ENCODE data around the gene MATCAP1. TPM values are rescaled to one million over a fixed set of nuclear protein-coding genes. Genes with fewer than 3 reads are reported as not detected.
A peak's percentile ranks its signal among the peaks of the same experiment; 100 is the strongest.

MATCAP1 gene
- total and polyA plus RNA-seq, 3 experiments from 2014 or later = 0.68 to 15.6 (median 15.3) TPM

DNA sequence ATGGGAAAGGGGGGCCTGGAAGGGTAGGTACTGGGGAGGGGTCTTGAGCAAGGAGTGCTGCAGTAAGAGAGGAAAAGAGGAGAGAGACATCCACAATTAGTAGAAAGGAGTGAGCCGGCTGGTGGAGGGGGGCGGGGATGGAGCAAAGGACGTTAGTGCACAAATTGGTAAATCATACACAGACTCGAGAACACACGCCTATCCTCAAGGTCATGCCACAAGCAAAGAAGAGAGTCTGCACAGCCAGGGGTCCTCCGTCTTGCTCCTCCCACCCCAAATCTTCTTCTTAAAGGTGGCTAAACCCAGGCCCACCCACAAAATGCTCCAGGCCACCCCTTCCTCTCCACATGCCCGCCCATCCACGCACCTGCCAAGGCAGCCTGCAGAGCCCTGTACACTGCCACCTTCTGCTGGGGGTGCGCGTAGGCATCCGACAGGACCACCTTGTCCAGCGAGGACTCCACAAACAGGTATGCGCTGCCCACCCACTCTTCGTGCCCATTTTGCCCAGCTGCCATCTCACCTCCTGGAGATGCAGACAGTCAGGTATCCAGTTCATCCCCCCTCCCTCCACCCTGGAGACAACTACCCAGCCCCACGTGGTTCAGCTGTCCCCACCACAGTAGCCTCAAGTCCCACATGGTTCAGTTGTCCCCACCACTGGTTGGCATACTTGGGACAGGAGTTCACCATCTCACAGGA, 27.5 kb downstream of the MATCAP1 start:
- Mint-ChIP-seq H3K4me1 (peaks cover 54 to 77% (median 59%) of the 10 kb centered on the region in 3 donors), H3K9me3 (no peaks in the 10 kb centered on the region), H3K27me3 (peaks cover 4 to 9% of the 10 kb centered on the region in 2 donors), H3K36me3 (peaks cover 0 to 13% (median 0%) of the 10 kb centered on the region in 3 donors), H3K4me3 (peak overlapping the region; percentile 38 to 92 (median 77)), H3K27ac (peak overlapping the region; percentile 70 to 99 (median 95))
- H3K36me3 ChIP-seq (ENCODE audit: insufficient read depth, low read length) = no peaks in the 10 kb centered on the region
- no peaks in the 10 kb centered on the region for H3K9me3 ChIP-seq (ENCODE audit: low read length)
- DNase-seq = no peak
- POLR2A ChIA-PET = interaction anchor here (0.5 to 2.1 kb wide), 4 partner anchors 14 to 127 kb away, joined by 3 to 10 read pairs (median 4); partner anchors contain the start of genes CBFB and NOL3
- H3K4me1 ChIP-seq (ENCODE audit: insufficient read depth, low read length) = peaks cover 47% of the 10 kb centered on the region
- no peak overlapping the region for H3K4me3 ChIP-seq (ENCODE audit: low read length)
- H3K27me3 ChIP-seq (ENCODE audit: insufficient read depth, low read length, poor library complexity, severe bottlenecking) = peaks cover under 1% of the 10 kb centered on the region
- H3K27ac ChIP-seq (ENCODE audit: low read depth, low read length) = no peak overlapping the region
- CTCF ChIA-PET = interaction anchor here (0.8 to 17.6 kb wide), 19 partner anchors 9 to 312 kb away, joined by 3 to 205 read pairs (median 9); partner anchors contain the start of genes EXOC3L1, FBXL8, HSF4 and MATCAP1

DNA sequence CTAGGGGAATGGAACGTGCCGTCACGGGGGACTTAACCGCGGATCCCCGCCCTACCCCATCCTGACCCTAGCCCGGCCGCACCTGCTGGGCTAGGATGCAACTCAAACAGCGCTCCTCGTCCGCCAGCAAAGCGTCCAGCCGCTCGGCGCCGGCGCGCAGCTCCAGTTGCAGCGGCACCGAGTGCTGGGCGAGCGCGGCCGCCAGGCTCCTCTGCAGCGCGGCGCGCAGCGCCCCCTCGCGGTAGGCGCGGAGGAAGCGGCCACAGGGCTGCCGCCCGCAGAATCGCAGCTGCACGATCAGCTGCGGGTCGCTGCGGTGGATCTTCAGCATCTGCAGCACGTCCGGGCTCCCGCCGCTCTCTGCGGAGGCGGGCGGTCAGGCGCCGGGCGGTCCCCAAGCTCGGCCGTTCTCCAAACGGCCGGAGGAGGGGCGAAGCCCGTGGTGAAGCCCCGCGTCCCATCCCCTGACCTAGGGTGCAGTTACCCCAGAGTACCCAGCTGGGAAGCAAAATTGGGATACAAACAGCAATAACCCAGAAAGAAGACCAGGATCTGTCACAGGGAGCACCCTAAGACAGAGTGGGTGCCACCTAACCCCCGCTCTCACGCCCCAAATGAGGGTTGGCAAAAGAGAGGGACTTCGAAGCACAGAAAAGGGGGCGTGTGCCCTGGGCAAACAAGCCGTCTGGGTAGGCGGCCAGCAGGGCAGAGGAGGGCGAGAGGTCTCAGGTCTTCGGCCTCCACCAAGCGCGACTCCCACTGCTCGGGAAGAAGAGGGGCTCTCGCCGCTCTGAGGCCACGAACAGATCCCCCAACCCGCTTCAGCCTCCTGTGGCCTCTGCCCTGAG, 28.2 kb downstream of the MATCAP1 start:
- peaks cover 54 to 75% (median 59%) of the 10 kb centered on the region in 3 donors for H3K4me1 Mint-ChIP-seq

DNA sequence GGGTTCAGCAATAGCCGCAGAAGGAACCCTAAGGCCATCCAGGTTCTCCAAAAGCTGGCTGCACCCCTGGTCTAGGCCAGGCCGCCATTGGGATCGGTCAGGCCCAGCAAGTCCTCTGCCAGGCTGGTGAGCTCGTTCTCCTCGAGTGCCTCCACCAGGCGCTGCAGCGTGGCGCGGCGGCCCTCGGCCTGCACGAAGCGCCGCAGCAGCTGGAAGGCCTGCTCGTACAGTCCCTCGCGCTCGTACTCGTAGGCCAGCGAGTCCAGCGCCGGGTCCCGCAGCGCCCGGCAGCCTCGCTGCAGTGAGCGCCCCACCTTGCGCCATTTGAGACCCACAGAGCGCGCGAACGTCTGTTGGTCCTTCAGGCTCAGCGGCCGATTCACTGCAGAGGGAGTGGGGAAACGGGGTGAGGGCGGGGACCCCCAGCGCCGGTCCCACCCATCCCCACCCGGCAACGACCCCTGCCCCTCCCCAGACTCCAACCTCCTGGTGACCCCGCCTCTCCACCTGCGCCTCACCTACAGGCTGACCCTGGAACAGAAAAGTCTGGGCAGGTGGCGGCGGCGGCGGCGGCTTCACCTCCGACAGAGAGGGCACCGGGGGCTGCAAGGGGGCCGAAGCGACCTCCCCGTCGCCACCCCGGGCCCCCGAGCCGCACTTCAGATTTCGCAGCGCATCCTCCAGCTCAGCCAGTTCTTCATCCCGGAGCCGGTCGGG, 29.0 kb downstream of the MATCAP1 start:
- CTCF ChIA-PET = interaction anchor here (0.5 to 17.6 kb wide), 55 partner anchors 8 to 326 kb away, joined by 3 to 205 read pairs (median 4); partner anchors contain the start of genes ATP6V0D1, CBFB, EXOC3L1 and FBXL8
- Histone ChIP-seq H3K4me3 (ENCODE audit: low read length) (no peak overlapping the region), H3K27me3 (ENCODE audit: insufficient read depth, low read length, poor library complexity, severe bottlenecking) (no peaks in the 10 kb centered on the region), H3K9me3 (ENCODE audit: low read length) (no peaks in the 10 kb centered on the region), H3K27ac (ENCODE audit: low read depth, low read length) (no peak overlapping the region), H3K36me3 (ENCODE audit: insufficient read depth, low read length) (no peaks in the 10 kb centered on the region), H3K4me1 (ENCODE audit: insufficient read depth, low read length) (peaks cover 41% of the 10 kb centered on the region)
- Mint-ChIP-seq H3K27ac (peak overlapping the region in 4 of 8 donors; percentile 17 to 98 (median 63)), H3K4me3 (peak overlapping the region; percentile 48 to 89 (median 73)), H3K9me3 (no peaks in the 10 kb centered on the region), H3K4me1 (peaks cover 54 to 69% (median 56%) of the 10 kb centered on the region in 3 donors), H3K36me3 (peaks cover 0 to 12% (median 0%) of the 10 kb centered on the region in 3 donors), H3K27me3 (no peaks in the 10 kb centered on the region)
- POLR2A ChIA-PET = interaction anchor here (0.5 to 2.1 kb wide), 6 partner anchors 15 to 141 kb away, joined by 3 to 10 read pairs (median 4); partner anchors contain the start of genes CBFB and NOL3
- no peak for DNase-seq

More for the DNA sequence above, 28.2 kb downstream of the MATCAP1 start:
- Mint-ChIP-seq H3K36me3 (peaks cover 0 to 15% (median 0%) of the 10 kb centered on the region in 3 donors), H3K27me3 (peaks cover 0 to 4% of the 10 kb centered on the region in 2 donors), H3K4me3 (peak overlapping the region; percentile 48 to 92 (median 73)), H3K9me3 (no peaks in the 10 kb centered on the region), H3K27ac (peak overlapping the region in 6 of 8 donors; percentile 17 to 98 (median 82))
- H3K4me3 ChIP-seq (ENCODE audit: low read length) = no peak overlapping the region
- CTCF ChIA-PET = interaction anchor here (0.5 to 17.6 kb wide), 56 partner anchors 8 to 325 kb away, joined by 3 to 205 read pairs (median 4); partner anchors contain the start of genes ATP6V0D1, CBFB, EXOC3L1 and FBXL8
- POLR2A ChIA-PET = interaction anchor here (0.5 to 2.1 kb wide), 6 partner anchors 15 to 142 kb away, joined by 3 to 10 read pairs (median 4); partner anchors contain the start of genes CBFB and NOL3
- DNase-seq = peak; percentile 73 to 81 (median 75)
- H3K4me1 ChIP-seq (ENCODE audit: insufficient read depth, low read length) = peaks cover 44% of the 10 kb centered on the region
- H3K9me3 ChIP-seq (ENCODE audit: low read length) = no peaks in the 10 kb centered on the region
- no peaks in the 10 kb centered on the region for H3K27me3 ChIP-seq (ENCODE audit: insufficient read depth, low read length, poor library complexity, severe bottlenecking)
- no peak overlapping the region for H3K27ac ChIP-seq (ENCODE audit: low read depth, low read length)
- H3K36me3 ChIP-seq (ENCODE audit: insufficient read depth, low read length) = no peaks in the 10 kb centered on the region

DNA sequence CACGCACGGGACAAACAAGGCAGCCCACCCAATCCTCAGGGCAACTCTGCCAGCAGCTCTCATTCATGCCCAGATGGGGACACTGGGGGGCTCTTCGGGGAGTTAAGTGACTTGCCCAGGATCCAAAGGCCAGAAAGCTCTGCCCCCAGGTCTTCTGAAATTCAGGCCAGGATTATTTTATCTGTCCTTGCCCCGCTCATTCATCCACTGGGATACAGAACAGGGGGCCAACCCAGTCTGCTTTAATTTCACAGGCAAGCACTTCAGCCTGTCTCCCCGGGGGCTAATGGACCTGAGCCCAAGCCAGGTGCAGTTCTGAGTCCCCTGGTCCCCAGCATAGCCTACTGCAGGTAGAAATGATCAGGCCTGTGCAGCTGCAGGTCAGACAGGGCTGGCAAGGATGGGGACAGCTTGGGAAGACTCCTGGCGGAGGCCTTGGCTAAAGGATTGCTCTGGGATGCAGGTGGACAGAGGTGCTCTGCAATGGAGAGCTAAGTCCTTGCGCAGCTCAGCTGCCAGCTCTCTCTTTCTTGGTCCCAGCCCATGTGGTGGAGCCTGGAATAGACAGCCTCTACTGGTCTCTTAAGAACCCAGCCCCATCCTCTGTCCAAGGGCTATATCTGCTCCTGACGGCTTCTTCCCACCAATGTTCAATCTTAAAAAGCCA, 32.2 kb downstream of the MATCAP1 start:
- H3K27me3 Mint-ChIP-seq = peaks cover 0 to 6% of the 10 kb centered on the region in 2 donors
- DNase-seq = no peak
- H3K4me3 ChIP-seq (ENCODE audit: low read length) = no peak overlapping the region
- peaks cover 8% of the 10 kb centered on the region for H3K36me3 ChIP-seq (ENCODE audit: insufficient read depth, low read length)
- H3K27ac ChIP-seq (ENCODE audit: low read depth, low read length) = no peak overlapping the region
- no peaks in the 10 kb centered on the region for H3K27me3 ChIP-seq (ENCODE audit: insufficient read depth, low read length, poor library complexity, severe bottlenecking)
- ChIA-PET POLR2A (interaction anchor here (0.6 to 2.8 kb wide), 4 partner anchors 8 to 842 kb away, joined by 4 to 9 read pairs (median 8); partner anchors contain the start of genes FBXL8 and TRADD), CTCF (interaction anchor here (1.0 to 17.6 kb wide), 9 partner anchors 13 to 175 kb away, joined by 3 to 205 read pairs (median 4); partner anchors contain the start of genes EXOC3L1, FBXL8, HSF4 and MATCAP1)
- H3K9me3 ChIP-seq (ENCODE audit: low read length) = no peaks in the 10 kb centered on the region
- H3K36me3 Mint-ChIP-seq = peaks cover 5 to 18% (median 7%) of the 10 kb centered on the region in 3 donors
- peaks cover 30 to 55% (median 33%) of the 10 kb centered on the region in 3 donors for H3K4me1 Mint-ChIP-seq
- H3K27ac Mint-ChIP-seq = peak overlapping the region in 6 of 8 donors; percentile 33 to 84 (median 63)
- peak overlapping the region; percentile 68 to 87 (median 78) for H3K4me3 Mint-ChIP-seq
- no peaks in the 10 kb centered on the region for H3K9me3 Mint-ChIP-seq
- peaks cover 19% of the 10 kb centered on the region for H3K4me1 ChIP-seq (ENCODE audit: insufficient read depth, low read length)

DNA sequence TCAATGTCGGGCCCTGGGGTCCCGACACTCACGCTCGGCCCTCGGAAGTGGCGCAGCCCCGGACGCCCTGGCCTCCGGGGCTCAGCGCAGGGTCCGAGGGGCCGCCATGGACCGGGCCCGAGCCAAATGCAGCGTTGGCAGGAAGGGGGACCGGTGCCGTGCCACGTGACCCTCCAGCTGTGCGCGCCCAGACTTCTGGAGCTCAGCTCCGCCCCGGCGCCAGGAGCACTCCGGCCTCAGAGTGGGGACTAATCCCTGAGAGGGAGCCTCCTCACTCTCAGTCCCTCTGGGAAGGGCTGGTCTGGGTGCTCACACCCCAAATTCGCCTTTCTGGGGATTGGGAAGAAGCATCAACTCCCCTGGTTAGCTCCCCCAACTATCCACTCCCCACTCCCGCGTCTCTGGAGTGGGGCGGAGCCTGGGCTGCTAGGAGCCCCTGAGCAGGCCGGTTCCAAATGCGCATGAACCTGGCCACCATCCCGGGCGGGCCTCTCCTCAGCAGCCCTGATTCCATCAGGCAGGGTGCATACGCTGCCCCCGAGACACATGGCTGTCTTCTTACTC, 32.8 kb downstream of the MATCAP1 start, which contains the start of gene B3GNT9:
B3GNT9 (minus strand) TSS at position 166 of the 564 bp plus-strand sequence. CDS start 513 bp downstream, outside the sequence.
- Histone ChIP-seq H3K36me3 (ENCODE audit: insufficient read depth, low read length) (peaks cover 9% of the 10 kb centered on the region), H3K27ac (ENCODE audit: low read depth, low read length) (no peak within 1 kb of the TSS), H3K4me1 (ENCODE audit: insufficient read depth, low read length) (peaks cover 12% of the 10 kb centered on the region), H3K27me3 (ENCODE audit: insufficient read depth, low read length, poor library complexity, severe bottlenecking) (no peaks in the 10 kb centered on the region), H3K9me3 (ENCODE audit: low read length) (no peaks in the 10 kb centered on the region), H3K4me3 (ENCODE audit: low read length) (peak within 1 kb of the TSS; percentile 46)
- H3K9me3 Mint-ChIP-seq = no peaks in the 10 kb centered on the region
- peaks cover 5 to 24% (median 7%) of the 10 kb centered on the region in 3 donors for H3K36me3 Mint-ChIP-seq
- H3K4me1 Mint-ChIP-seq = peaks cover 24 to 49% (median 26%) of the 10 kb centered on the region in 3 donors
- peak within 1 kb of the TSS; percentile 68 to 87 (median 78) for H3K4me3 Mint-ChIP-seq
- ChIA-PET POLR2A (interaction anchor here (0.9 to 2.8 kb wide), 4 partner anchors 8 to 172 kb away, joined by 3 to 9 read pairs (median 6); partner anchors contain the start of genes FBXL8 and TRADD), CTCF (interaction anchor here (1.3 to 17.6 kb wide), 6 partner anchors 14 to 174 kb away, joined by 3 to 205 read pairs (median 30); partner anchors contain the start of genes EXOC3L1, FBXL8, HSF4 and MATCAP1)
- H3K27me3 Mint-ChIP-seq = peaks cover 0 to 6% of the 10 kb centered on the region in 2 donors
- peak in 1 of 5 donors; percentile 21 for DNase-seq
- H3K27ac Mint-ChIP-seq = peak within 1 kb of the TSS in 7 of 8 donors; percentile 33 to 84 (median 68)

DNA sequence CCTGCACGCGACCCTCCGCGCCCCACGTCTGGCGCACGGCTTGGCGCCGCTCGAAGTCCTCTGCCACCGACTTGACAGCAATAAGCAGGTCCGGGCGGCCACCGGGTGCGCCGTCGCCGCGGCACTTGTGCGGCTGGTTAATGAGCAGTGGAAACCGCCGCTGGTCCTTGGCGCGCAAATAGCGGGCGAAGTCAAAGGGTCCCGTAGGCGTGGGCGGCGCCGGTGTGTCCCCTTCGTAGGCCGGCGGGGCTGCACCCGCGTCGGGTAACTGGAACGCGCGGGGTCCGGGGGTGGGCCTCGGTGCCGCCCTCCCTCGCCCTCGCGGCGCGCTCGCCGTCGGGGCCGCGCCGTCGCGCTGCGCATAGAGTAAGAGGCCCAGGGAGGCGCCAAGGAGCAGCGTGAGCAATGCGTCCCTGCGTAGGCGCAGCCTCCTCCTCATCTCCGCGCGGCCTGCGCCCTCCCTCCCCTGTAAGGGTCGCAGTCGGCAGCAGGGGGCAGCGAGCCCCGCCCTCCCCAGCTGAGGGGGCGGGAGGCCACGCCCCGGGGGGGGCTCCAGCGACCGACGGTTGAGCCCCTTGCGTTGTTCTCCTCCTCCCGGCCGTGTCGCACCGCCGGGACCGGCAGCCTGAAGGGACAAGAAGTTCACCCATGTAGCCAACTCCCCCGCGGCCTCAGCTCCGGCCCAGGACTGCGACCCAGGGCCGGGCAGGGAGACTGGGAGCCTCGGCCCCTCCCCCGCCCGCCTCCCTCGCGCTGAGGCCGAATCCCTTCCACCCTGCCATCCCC, 33.5 kb downstream of the MATCAP1 start:
- Mint-ChIP-seq H3K27me3 (peaks cover 0 to 6% of the 10 kb centered on the region in 2 donors), H3K4me3 (peak overlapping the region in 5 of 7 donors; percentile 19 to 87 (median 78)), H3K4me1 (peaks cover 21 to 42% (median 24%) of the 10 kb centered on the region in 3 donors), H3K9me3 (no peaks in the 10 kb centered on the region), H3K27ac (no peak overlapping the region), H3K36me3 (peaks cover 5 to 31% (median 7%) of the 10 kb centered on the region in 3 donors)
- CTCF ChIA-PET = interaction anchor here (1.3 to 17.6 kb wide), 5 partner anchors 15 to 173 kb away, joined by 3 to 205 read pairs (median 56); partner anchors contain the start of genes EXOC3L1, FBXL8, HSF4 and MATCAP1
- no peaks in the 10 kb centered on the region for H3K9me3 ChIP-seq (ENCODE audit: low read length)
- POLR2A ChIA-PET = interaction anchor here (0.5 to 2.8 kb wide), 4 partner anchors 9 to 82 kb away, joined by 3 to 9 read pairs (median 6); partner anchors contain the start of genes FBXL8 and TRADD
- H3K4me3 ChIP-seq (ENCODE audit: low read length) = peak overlapping the region; percentile 46
- H3K4me1 ChIP-seq (ENCODE audit: insufficient read depth, low read length) = peaks cover 7% of the 10 kb centered on the region
- no peak overlapping the region for H3K27ac ChIP-seq (ENCODE audit: low read depth, low read length)
- no peaks in the 10 kb centered on the region for H3K27me3 ChIP-seq (ENCODE audit: insufficient read depth, low read length, poor library complexity, severe bottlenecking)
- H3K36me3 ChIP-seq (ENCODE audit: insufficient read depth, low read length) = peaks cover 9% of the 10 kb centered on the region
- DNase-seq = peak in 2 of 5 donors; percentile 26 to 36

All from CD8-positive, alpha-beta memory T cell (primary cell).